HepG2 (cell line): ENCODE data around the gene STXBP4. TPM values are rescaled to one million over a fixed set of nuclear protein-coding genes. Genes with fewer than 3 reads are reported as not detected.

Experiments used
- CENPT ChIP-seq: sonication (generic); formaldehyde crosslinking; IDR thresholded peaks from 2 replicates; pipeline ENCODE4 v1.8.0; 2022; ENCODE audit warnings: low read depth, mild to moderate bottlenecking, moderate library complexity, missing genetic modification reagents
- HMG20A ChIP-seq: IDR thresholded peaks from 2 replicates; pipeline ENCODE4 v1.6.1; 2016; ENCODE audit warnings: borderline replicate concordance
- KLF12 ChIP-seq: sonication (generic); formaldehyde crosslinking; IDR thresholded peaks from 2 replicates; pipeline ENCODE4 v1.4.0; 2020; ENCODE audit warnings: missing genetic modification reagents, borderline replicate concordance
- ZBTB40 ChIP-seq, 2 experiments: fragments of 450-650 bp in 1 of 2; sonication (generic) in 1 of 2; formaldehyde crosslinking in 1 of 2; IDR thresholded peaks; 2 replicates each; pipeline versions ENCODE4 v1.6.1 to v1.8.0; 2016 to 2022; ENCODE audit warnings: antibody characterized with exemption in 1 of 2, mild to moderate bottlenecking in 1 of 2, missing genetic modification reagents in 1 of 2
- ZNF251 ChIP-seq: sonication (generic); formaldehyde crosslinking; IDR thresholded peaks from 2 replicates; pipeline ENCODE4 v1.9.0; 2021; ENCODE audit warnings: mild to moderate bottlenecking, missing genetic modification reagents
- ZNF350 ChIP-seq: sonication (generic); formaldehyde crosslinking; IDR thresholded peaks from 2 replicates; pipeline ENCODE4 v1.4.0; 2020; ENCODE audit warnings: mild to moderate bottlenecking, low read depth, missing genetic modification reagents, borderline replicate concordance
- polyA plus RNA-seq, 8 experiments: library from polyadenylated mRNA; depleted of rRNA in 3 of 8; stranded (reverse) in 7 of 8; unstranded in 1 of 8; fragments of >200 nt; fragmentation: Illumina TruSeq in 4 of 8; extraction: Trizol in 4 of 8; gene quantifications; 2 replicates each; pipeline versions ENCODE4 v1.2.1 to v1.2.3, GENCODE V29; 2011 to 2016; ENCODE audit warnings: low read depth in 4 of 8, missing spikeins in 1 of 8, mixed read lengths in 1 of 8; ENCODE audit not compliant: insufficient read depth in 1 of 8
- total RNA-seq, 5 experiments: library from RNA; depleted of rRNA; stranded (reverse); fragments of >200 nt; fragmentation: Illumina TruSeq; extraction: Trizol; gene quantifications; 2 replicates each; pipeline ENCODE4 v1.2.3, GENCODE V29; 2016; ENCODE audit warnings: low read depth in 1 of 5

The STXBP4 gene
- total and polyA plus RNA-seq, 2 of the 13 experiments (the other 11 are each of a cell fraction or from before 2014, with no cell fraction given), result 8.5 to 36.1 TPM

DNA sequence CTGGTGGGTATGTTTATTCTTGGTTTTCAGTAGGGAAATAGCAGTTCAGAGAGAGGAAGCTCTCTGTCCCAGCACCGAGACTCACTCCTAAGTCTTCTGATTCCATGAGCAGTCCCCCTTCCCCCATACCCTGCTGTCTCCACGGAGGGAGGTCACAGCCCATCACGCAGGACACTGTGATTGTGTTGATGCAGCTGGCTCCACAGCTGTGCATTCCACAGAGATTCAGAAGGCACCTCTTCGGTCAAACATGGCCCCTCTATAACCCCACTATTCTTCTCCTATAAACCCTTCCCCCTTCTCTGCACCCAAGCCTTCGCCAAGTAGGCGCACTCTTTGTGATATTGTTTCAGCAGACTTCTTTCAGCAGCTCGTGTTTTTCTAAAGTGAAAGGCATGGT lies 191.9 kb downstream of the STXBP4 start (continued):
- TF ChIP-seq ZBTB40 (IDR thresholded peaks at IDR 0.05) (no peak), ZBTB40 (CRISPR knock-in tag; IDR thresholded peaks at IDR 0.05) (no peak), KLF12 (CRISPR knock-in tag) (no peak), ZNF350 (CRISPR knock-in tag) (no peak), ZNF251 (CRISPR knock-in tag) (no peak), CENPT (CRISPR knock-in tag) (no peak), HMG20A (CRISPR knock-in tag) (no peak)
